Esophagus squamous epithelium (tissue), 5 donors: ENCODE data around the gene KDM4E. TPM values are rescaled to one million over a fixed set of nuclear protein-coding genes. Genes with fewer than 3 reads are reported as not detected.

ENCODE experiments used
- DNase-seq: peaks from one replicate; lab custom pipeline; 2025; lab: John Stamatoyannopoulos, UW
- H3K27ac ChIP-seq, 4 donors: fragments of 200-600 bp; sonication (generic); one replicate each; pipeline ENCODE4 v1.5.1; 2016 to 2019; ENCODE audit warnings: mild to moderate bottlenecking in 1 of 4
- H3K27me3 ChIP-seq, 4 donors: fragments of 200-600 bp; sonication (generic); 1 replicate in 3 of 4; 2 replicates in 1 of 4; pipeline versions ENCODE4 v1.5.1 to v1.6.0; 2017 to 2021; ENCODE audit warnings: antibody characterized with exemption in 1 of 4
- H3K36me3 ChIP-seq, 3 donors: fragments of 200-600 bp; sonication (generic); one replicate each; pipeline ENCODE4 v1.5.1; 2016 to 2019
- H3K4me1 ChIP-seq, 3 donors: fragments of 200-600 bp; sonication (generic); one replicate each; pipeline ENCODE4 v1.5.1; 2017 to 2019
- H3K4me3 ChIP-seq, 4 donors: fragments of 200-600 bp; sonication (generic); 1 replicate in 3 of 4; 2 replicates in 1 of 4; pipeline ENCODE4 v1.5.1; 2016 to 2019; ENCODE audit warnings: mild to moderate bottlenecking in 2 of 4, moderate library complexity in 1 of 4
- H3K9me3 ChIP-seq, 3 donors: fragments of 200-600 bp; sonication (generic); one replicate each; pipeline ENCODE4 v1.5.1; 2016 to 2019
- POLR2A ChIP-seq, 4 donors: fragments of 450-650 bp; IDR thresholded peaks; one replicate each; pipeline ENCODE4 v1.6.1; 2017; ENCODE audit warnings: antibody characterized with exemption in 4 of 4, mild to moderate bottlenecking in 4 of 4, moderate library complexity in 3 of 4
- WGBS, 2 donors: methylation state at CpG; one replicate each; pipeline ENCODE4 v1.1.5; 2018; 5-methylcytosine and 5-hydroxymethylcytosine counted together
- intact Hi-C: fragments of 100-400 bp; cut with DNase I; formaldehyde crosslinking; loops from one replicate; pipeline ENCODE4 v1.15.0; 2022
- total RNA-seq, 4 donors: library from RNA; depleted of rRNA; stranded (reverse); fragments of >200 nt; gene quantifications; one replicate each; pipeline ENCODE4 v1.1.0, GENCODE V29; 2016
- TF ChIP-seq, protein P1 (sequence below), 6 experiments: fragments of 450-650 bp in 4 of 6; fragments of 200-600 bp in 2 of 6; sonication (generic) in 2 of 6; IDR thresholded peaks; one replicate each; pipeline ENCODE4 v1.5.1; 2016 to 2019; ENCODE audit warnings: antibody characterized with exemption in 6 of 6, mild to moderate bottlenecking in 4 of 6, moderate library complexity in 4 of 6
- donor health status: DM: yes; HTN: yes; CAD: no.

Gene KDM4E
- total RNA-seq, 4 donors from 2014 or later = not detected

- 89 to 95% methylated on average over 7 to 8 of the region's 8 CpGs for WGBS, 2 donors
Observed at GRCh38 chr11:95057959-95058358, 32.9 kb downstream of the KDM4E start.

DNA sequence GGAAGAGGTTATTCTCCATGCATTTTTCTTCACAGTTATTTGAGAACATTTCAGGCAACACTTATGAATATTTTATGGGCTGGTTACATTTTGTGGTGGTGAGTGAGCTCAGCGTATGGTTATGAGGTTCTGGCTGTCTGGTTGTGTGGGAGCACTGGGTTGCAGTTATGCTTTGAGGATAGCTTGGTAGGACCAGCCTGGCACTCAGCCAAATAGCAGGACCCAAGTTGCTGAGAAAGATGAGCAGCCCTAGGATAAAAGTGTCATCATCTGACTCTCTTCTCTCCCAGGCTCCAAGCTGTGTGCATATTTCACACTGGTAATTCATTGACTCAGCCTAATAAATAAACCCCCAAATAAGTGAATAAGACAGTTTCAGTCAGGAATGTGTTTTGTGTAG, 33.6 kb downstream of the KDM4E start:
- peaks cover 0 to 19% (median 0%) of the 10 kb centered on the region in 4 donors for H3K27me3 ChIP-seq
- no peaks in the 10 kb centered on the region for H3K4me1 ChIP-seq
- no peaks in the 10 kb centered on the region for H3K36me3 ChIP-seq
- intact Hi-C loops = no loop called here
- TF ChIP-seq POLR2A (IDR thresholded peaks at IDR 0.05) = no peak
- TF ChIP-seq, protein P1, sequence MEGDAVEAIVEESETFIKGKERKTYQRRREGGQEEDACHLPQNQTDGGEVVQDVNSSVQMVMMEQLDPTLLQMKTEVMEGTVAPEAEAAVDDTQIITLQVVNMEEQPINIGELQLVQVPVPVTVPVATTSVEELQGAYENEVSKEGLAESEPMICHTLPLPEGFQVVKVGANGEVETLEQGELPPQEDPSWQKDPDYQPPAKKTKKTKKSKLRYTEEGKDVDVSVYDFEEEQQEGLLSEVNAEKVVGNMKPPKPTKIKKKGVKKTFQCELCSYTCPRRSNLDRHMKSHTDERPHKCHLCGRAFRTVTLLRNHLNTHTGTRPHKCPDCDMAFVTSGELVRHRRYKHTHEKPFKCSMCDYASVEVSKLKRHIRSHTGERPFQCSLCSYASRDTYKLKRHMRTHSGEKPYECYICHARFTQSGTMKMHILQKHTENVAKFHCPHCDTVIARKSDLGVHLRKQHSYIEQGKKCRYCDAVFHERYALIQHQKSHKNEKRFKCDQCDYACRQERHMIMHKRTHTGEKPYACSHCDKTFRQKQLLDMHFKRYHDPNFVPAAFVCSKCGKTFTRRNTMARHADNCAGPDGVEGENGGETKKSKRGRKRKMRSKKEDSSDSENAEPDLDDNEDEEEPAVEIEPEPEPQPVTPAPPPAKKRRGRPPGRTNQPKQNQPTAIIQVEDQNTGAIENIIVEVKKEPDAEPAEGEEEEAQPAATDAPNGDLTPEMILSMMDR (IDR thresholded peaks at IDR 0.05) = no peak
- no peak for DNase-seq
- H3K9me3 ChIP-seq = no peaks in the 10 kb centered on the region
- WGBS, 2 donors = 100% methylated on average over 1 of the region's 1 CpG
- H3K27ac ChIP-seq = no peak overlapping the region
- H3K4me3 ChIP-seq = no peak overlapping the region

More at GRCh38 chr11:95057959-95058358, 32.9 kb downstream of the KDM4E start:
- H3K9me3 ChIP-seq = no peaks in the 10 kb centered on the region
- no peaks in the 10 kb centered on the region for H3K4me1 ChIP-seq
- peaks cover 0 to 22% (median 0%) of the 10 kb centered on the region in 4 donors for H3K27me3 ChIP-seq
- H3K36me3 ChIP-seq = no peaks in the 10 kb centered on the region
- intact Hi-C loops = no loop called here
- no peak for TF ChIP-seq POLR2A (IDR thresholded peaks at IDR 0.05)
- TF ChIP-seq, protein P1 (IDR thresholded peaks at IDR 0.05) = no peak
- H3K4me3 ChIP-seq = no peak overlapping the region
- no peak overlapping the region for H3K27ac ChIP-seq
- DNase-seq = no peak

DNA sequence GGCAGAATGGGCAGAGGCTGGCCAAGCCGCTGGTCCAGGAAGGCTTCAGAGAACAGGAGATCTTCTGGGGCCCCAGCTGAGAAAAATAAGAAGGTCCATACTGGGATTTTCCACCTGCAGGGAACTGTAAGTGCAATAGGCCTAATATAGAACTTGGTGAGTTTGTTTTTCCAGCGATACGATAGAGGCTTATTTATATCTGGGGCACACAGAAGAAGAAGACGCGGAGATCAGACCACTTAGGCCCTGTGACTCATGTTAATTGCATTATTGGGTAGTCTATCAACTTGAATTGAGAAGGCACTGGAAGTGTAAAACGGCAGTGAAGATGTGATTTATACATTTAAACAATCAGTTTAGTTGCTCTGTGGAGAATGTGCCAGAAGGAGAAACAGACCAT, 34.0 kb downstream of the KDM4E start:
- Histone ChIP-seq H3K27me3 (peaks cover 0 to 15% (median 0%) of the 10 kb centered on the region in 4 donors), H3K4me1 (no peaks in the 10 kb centered on the region), H3K36me3 (no peaks in the 10 kb centered on the region), H3K9me3 (no peaks in the 10 kb centered on the region), H3K27ac (no peak overlapping the region), H3K4me3 (no peak overlapping the region)
- no peak for DNase-seq
- TF ChIP-seq, protein P1 (IDR thresholded peaks at IDR 0.05) = no peak
- TF ChIP-seq POLR2A (IDR thresholded peaks at IDR 0.05) = no peak
- intact Hi-C loops = no loop called here
- 82 to 85% methylated on average over 6 of the region's 6 CpGs for WGBS, 2 donors

DNA sequence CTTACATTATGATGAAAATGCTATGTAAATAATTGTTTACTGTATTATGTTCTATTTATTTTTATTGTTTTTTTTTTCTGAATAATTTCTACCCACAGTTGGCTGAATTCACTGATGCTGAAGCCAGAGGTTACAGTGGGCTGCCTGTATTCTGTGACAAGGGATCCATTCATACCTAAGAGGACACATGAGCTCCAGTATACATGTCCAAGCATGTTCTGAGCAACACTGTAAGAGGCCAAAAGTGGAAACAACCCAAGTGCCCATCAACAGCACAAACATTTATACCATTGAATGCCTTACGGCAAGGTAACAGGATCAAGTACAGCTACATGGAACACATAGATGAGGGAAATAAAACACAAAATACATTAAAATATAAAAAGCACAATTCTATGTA, 40.3 kb downstream of the KDM4E start:
- Histone ChIP-seq H3K4me1 (peaks cover 7 to 24% (median 10%) of the 10 kb centered on the region in 3 donors), H3K36me3 (no peaks in the 10 kb centered on the region), H3K9me3 (no peaks in the 10 kb centered on the region), H3K4me3 (no peak overlapping the region), H3K27ac (no peak overlapping the region), H3K27me3 (no peaks in the 10 kb centered on the region)
- intact Hi-C loops = loop anchor here (5.0 kb wide), 1 partner anchor 87 kb away; no protein-coding TSS in a partner anchor
- DNase-seq = no peak
- WGBS, 2 donors = 82 to 91% methylated on average over 1 of the region's 1 CpG
- TF ChIP-seq, protein P1 (IDR thresholded peaks at IDR 0.05) = no peak
- TF ChIP-seq POLR2A (IDR thresholded peaks at IDR 0.05) = no peak

- no peak for DNase-seq
- WGBS, 2 donors = 0% methylated on average over 4 of the region's 4 CpGs
- intact Hi-C loops = loop anchor here (5.0 kb wide), 1 partner anchor 86 kb away; no protein-coding TSS in a partner anchor
- H3K4me3 ChIP-seq = peak within 1 kb of the TSS; percentile 61 to 94 (median 86)
- no peaks in the 10 kb centered on the region for H3K27me3 ChIP-seq
- H3K9me3 ChIP-seq = no peaks in the 10 kb centered on the region
- peaks cover 7 to 34% (median 10%) of the 10 kb centered on the region in 3 donors for H3K4me1 ChIP-seq
- TF ChIP-seq, protein P1 (IDR thresholded peaks at IDR 0.05) = no peak
- no peak for TF ChIP-seq POLR2A (IDR thresholded peaks at IDR 0.05)
- no peaks in the 10 kb centered on the region for H3K36me3 ChIP-seq
- peak within 1 kb of the TSS; percentile 94 to 99 (median 98) for H3K27ac ChIP-seq
Observed at GRCh38 chr11:95066716-95067038, 41.6 kb downstream of the KDM4E start, which contains the start of gene SRSF8. TSS of gene SRSF8 (plus strand) at chr11:95066919. CDS start at chr11:95067227, 308 bp downstream.
